Fibroblast of the aortic adventitia (primary cell): Measurements from ENCODE around the gene SVOPL. TPM values are rescaled to one million over a fixed set of nuclear protein-coding genes. Genes with fewer than 3 reads are reported as not detected.

Source experiments
- DNase-seq: peaks from one replicate; pipeline ENCODE4 v3.0.0-alpha.2; 2010; ENCODE audit warnings: low read depth
- H3K4me3 ChIP-seq: 2 replicates; pipeline ENCODE4 v1.5.1; 2011; ENCODE audit warnings: low read depth, mild to moderate bottlenecking, control low read depth, low read length, moderate library complexity
- CTCF ChIP-seq: IDR thresholded peaks from 2 replicates; pipeline ENCODE4 v1.5.1; 2011; ENCODE audit warnings: mild to moderate bottlenecking, low read length, control low read depth, inconsistent platforms; ENCODE audit not compliant: insufficient read depth
- total RNA-seq: library from RNA; depleted of rRNA; stranded (reverse); fragments of >200 nt; gene quantifications from 2 replicates; pipeline ENCODE4 v1.2.3, GENCODE V29; 2012; ENCODE audit warnings: low replicate concordance

SVOPL gene
- total RNA-seq, 1 donor: not detected

GRCh38 chr7:138726288-138726687 is 25.1 kb upstream of the SVOPL start:
- no peak for DNase-seq
- no peak for TF ChIP-seq CTCF
- no peak overlapping the region for H3K4me3 ChIP-seq

- no peak overlapping the region for H3K4me3 ChIP-seq
- TF ChIP-seq CTCF: no peak
- DNase-seq: no peak
Measured at GRCh38 chr7:138720286-138720685, 19.1 kb upstream of the SVOPL start.

GRCh38 chr7:138716889-138717288 is 15.7 kb upstream of the SVOPL start:
- H3K4me3 ChIP-seq: no peak overlapping the region
- TF ChIP-seq CTCF: no peak
- DNase-seq: no peak

- TF ChIP-seq CTCF: no peak
- DNase-seq: no peak
- no peak overlapping the region for H3K4me3 ChIP-seq
Measured at GRCh38 chr7:138713191-138713590, 12.0 kb upstream of the SVOPL start.

GRCh38 chr7:138712652-138713051 is 11.5 kb upstream of the SVOPL start:
- no peak for DNase-seq
- H3K4me3 ChIP-seq: no peak overlapping the region
- no peak for TF ChIP-seq CTCF

- no peak for TF ChIP-seq CTCF
- H3K4me3 ChIP-seq: no peak overlapping the region
- no peak for DNase-seq
Measured at GRCh38 chr7:138710536-138711385, 9.6 kb upstream of the SVOPL start.

- no peak for TF ChIP-seq CTCF
- no peak for DNase-seq
- no peak overlapping the region for H3K4me3 ChIP-seq
Measured at GRCh38 chr7:138705167-138705566, 4.0 kb upstream of the SVOPL start.
